Left forelimb (tissue), 1 donor: ENCODE data around the gene PTCD1.

Experiments used
- DNase-seq: peaks from one replicate; pipeline ENCODE4 v3.0.0-alpha.2; 2018; ENCODE audit warnings: low spot score

The PTCD1 gene

GRCh38 chr7:99409192-99409572, 29.4 kb downstream of the PTCD1 start:
- no peak for DNase-seq

- peak; percentile 96 for DNase-seq
These were observed 30.0 kb downstream of the PTCD1 start, which contains the start of the genes BUD31 and PDAP1 for GRCh38 chr7:99408379-99409191. TSS of gene BUD31 (plus strand) at chr7:99408969. CDS start at chr7:99411093, 2,124 bp downstream. TSS of gene PDAP1 (minus strand) at chr7:99408597. CDS start at chr7:99408548, 49 bp downstream.

- DNase-seq: no peak
These were observed 30.7 kb downstream of the PTCD1 start for GRCh38 chr7:99407872-99408378.

- no peak for DNase-seq
These were observed 32.0 kb downstream of the PTCD1 start for GRCh38 chr7:99406557-99406956.

- DNase-seq: no peak
These were observed 33.6 kb downstream of the PTCD1 start for GRCh38 chr7:99404977-99405320.

DNA sequence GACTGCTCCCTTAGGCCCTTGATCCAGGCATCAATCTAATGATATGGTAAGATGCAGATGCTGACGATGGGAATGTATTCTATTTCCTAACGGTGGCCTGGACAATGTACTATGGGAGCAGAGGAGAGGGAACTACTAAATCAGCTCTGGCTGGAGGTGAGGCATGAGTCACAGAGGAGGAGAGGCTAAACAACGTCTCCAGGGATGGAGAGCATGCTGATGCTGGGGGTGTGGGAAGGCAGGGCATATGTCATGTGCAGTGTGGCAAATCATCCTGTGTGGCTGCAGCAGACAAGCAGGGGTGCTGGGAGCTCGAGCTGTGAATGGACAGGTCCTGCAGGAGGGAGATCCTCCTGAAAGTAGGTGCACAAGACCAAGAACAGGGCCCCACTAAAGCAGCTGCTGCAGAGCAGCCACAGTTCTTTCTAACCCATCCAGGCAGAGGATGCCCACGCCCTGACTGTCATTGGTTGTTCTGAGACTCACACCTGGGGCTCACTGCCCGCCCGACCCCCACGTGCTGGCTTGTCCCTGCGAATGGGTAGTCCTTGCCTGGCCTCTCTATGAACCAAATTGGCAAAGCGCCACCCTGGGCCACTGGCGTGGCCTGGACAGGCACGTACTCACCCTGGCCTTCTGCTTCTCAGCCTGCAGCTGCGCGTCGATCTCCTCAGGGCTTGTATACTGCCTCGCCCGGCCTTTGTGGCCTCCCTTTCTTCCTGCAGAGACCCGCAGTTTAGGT, 34.2 kb downstream of the PTCD1 start:
- DNase-seq: no peak

DNA sequence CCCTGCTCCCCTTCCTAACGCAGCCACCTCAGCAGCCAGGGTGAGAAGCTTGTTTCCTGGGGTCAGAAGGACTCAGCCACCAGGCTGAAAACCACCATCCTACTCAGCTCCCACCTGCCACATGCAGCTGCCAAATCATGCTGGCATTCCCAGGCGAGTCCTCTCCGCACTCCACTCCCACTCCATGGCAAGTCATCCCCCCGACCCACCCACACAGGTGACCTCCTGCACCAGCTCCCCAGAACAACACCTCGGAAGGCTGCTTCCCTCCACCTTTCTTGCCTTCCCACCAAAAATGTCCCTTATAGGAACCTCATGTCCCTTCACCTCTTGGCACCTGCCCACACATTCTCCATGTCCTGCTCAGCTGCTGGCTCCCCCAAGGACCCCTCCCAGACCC, 34.8 kb downstream of the PTCD1 start:
- no peak for DNase-seq

- no peak for DNase-seq
These were observed 35.7 kb downstream of the PTCD1 start for GRCh38 chr7:99402854-99403253.

- no peak for DNase-seq
These were observed 39.0 kb downstream of the PTCD1 start for GRCh38 chr7:99399597-99399996.

DNA sequence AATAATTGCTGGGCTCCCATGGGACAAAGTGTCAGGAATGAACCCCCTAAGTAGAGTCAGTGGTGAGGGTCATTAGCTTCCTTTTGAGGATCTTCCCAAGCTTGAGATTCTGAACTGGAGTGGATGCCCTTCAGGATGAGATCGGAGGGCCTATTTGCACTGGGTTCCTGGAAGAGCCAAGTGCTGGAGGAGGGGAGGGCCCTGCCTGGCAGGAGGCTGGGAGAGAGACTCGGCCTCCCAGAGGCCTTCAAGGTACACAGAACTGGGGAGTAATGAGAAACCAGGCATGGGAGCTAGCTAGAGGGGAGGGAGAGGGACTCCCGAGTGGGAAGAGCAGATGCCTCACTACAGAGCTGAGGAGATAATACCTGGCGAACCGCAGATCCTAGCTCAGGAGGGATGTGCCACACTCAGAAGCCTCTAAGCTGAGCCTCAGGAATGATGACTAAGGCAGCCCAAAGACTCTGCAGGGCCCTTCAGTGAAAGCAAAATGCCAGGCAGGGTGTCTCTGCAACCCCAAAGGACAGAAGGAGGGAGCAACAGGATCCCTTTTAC, 39.6 kb downstream of the PTCD1 start:
- DNase-seq: no peak

DNA sequence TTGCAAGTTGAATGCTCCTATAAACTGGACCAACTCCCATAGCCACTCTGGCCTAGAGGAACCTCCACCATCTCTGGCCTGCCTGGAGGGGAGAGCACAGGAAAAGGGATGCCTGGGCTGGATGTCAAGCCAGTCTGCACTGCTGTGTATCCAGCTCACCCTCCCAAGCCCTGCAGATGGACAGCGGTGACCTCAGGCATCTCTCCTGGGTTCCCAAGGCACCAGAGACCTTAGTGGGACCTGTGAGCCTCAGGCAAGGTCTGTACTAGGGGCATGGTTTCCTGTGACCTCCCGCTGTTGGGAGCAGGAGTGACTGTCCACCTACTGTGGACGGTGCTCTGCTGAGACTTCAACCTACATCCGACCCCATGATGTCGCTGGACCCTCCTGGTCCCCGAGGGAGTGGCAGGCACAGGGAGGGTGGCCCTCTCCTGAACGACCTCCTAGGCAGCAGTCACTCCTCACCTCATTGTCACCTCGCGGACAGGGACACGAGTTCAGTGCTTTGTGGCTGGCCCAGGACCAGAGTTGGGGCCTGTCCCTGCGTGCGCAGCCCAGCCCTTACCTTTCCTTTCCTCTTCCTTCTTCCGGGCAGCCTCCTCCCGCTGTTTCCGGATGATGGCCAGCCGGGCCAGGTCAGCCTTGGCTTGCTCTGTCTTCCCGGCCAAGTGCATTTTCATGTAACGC, 41.2 kb downstream of the PTCD1 start:
- DNase-seq: no peak

- no peak for DNase-seq
These were observed 41.9 kb downstream of the PTCD1 start for GRCh38 chr7:99396418-99397296.

DNA sequence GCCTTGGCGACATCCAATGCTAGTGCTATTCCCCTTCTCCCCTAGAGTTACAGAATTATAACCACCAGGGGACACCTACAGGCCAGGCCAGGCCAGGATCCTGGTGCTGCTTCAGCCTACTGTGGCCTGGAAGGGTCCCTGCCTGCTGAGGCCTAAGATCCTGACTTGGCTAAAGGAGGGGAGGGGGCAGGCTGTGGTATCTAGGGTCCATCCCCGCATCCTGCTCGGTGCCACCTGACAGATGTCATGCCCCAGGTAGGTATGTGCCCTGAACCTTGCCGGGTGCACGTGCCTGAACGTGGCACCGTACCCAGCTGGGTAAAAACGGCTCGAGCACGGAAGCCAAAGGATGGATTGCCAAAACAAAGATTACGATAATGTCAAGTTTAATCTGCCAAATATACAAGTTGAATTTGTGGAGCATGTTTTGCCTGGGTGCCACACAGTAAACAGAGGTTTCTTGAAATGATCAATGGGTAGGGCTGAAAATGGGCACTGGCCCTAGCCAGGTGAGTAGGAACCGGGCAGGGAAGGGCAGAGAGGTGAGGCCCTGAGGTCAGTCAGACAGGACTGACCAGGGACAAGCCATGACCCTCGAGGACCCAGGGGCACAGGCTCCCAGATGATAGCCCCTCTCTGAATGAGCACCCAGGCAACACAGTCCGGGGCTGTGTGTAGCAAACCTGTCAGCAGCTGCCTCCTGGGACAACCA, 42.8 kb downstream of the PTCD1 start:
- no peak for DNase-seq

GRCh38 chr7:99394188-99394502, 44.5 kb downstream of the PTCD1 start:
- no peak for DNase-seq

DNA sequence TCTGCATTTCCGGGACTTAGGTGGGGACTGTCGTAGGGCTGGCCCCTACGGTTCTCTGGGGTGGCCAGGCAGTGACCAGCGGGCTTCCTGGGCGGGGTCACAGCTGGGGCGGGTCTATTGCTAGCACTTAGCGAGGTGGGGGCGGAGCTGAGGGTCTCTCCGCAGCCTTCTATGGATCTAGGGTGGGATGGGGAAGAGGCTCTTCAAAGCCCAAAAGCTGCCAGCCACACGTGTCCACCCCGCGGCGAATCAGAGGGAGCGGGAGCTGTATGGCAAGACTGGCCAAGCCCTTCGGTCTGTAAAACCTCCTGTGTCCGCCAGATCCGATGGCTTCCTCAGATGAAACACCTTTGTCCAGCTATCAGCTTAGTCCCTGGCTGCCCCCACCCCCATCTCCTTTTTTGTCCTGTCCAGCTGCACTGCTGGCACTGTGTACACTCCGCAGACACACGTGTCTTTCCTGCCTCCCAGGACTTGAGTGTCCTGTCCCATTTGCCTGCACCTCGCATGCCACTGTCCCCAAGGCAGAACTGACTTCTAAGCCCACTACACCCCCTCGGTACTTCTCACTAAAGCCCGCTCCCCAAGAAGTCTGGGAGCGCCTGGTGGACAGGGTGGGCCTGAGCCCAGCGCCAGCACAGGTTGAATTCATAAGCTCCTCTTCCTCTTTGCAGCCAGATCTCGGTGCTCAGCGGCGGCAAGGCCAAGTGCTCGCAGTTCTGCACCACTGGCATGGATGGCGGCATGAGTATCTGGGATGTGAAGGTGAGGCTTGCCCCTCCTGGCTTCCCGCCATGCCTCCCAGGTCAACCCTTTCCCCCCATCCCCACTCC, 45.0 kb downstream of the PTCD1 start:
- no peak for DNase-seq

DNA sequence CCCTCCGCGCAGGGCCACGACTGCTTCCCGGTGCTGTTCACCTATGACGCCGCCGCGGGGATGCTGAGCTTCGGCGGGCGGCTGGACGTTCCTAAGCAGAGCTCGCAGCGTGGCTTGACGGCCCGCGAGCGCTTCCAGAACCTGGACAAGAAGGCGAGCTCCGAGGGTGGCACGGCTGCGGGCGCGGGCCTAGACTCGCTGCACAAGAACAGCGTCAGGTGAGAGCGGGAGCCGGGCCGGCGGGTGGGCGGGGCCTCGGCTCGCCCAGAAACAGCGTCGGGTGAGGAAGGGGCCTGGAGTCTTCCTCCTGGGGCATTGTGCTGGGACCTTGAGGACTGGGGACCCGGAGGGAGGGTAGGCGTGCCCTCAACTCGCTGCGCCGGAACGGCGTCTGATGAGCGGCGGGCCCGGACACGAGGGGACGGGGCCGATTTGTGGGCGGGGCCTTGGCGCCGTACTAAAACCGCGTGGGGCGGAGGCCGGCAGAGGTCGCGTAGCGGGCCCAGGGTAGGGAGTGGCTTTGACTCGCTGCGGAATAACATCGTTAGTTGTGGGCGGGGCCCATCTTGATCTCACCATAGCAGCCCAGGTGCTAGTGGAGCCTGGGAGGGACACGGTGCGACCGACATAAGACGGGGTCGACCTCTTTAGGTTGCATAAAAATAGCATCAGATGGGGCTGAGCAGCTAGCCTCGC, 45.8 kb downstream of the PTCD1 start:
- peak; percentile 80 for DNase-seq

DNA sequence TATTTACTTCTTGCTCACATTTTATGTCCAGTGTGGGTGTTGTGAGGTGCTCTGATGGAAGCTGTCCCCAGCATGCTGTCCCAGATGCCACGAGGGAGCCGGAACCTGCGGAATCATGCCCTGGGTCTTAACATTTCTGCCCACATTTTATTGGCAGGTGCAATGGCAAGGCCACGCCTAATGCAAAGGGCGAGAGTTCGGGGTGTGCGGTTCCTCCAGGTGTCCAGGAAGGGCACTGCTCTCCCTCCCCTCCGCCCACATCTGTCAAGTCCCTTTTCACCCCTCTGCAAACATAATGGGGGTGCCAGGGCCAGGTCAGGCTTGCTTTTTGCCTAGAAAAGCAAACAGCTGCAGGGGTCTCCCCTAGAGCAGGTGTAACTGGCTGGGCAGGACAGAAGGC, 46.6 kb downstream of the PTCD1 start:
- DNase-seq: no peak

GRCh38 chr7:99390941-99391602, 47.5 kb downstream of the PTCD1 start:
- no peak for DNase-seq

DNA sequence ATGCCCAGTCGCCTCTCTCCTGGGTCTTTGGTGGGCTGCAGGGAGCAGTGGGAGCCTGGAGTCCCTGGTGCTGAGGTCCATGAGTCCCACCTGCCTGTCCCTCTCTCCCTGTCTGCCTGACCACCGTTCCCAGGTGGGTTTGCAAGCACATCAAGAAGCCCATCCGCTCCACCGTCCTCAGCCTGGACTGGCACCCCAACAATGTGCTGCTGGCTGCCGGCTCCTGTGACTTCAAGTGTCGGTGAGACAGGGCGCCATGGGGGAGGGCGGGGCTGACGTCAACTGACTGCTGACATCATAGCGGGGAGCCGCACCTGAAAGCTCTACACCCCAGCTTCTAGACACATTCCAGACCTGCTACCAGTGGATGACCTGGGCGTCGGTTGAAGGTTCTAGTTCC, 48.8 kb downstream of the PTCD1 start:
- DNase-seq: no peak
